ENCODE data around the gene SIGLEC15.
A peak's percentile ranks its signal among the peaks of the same experiment; 100 is the strongest.
"Not testable (repeated sequence)": the region's sequence is repeated elsewhere in the genome, so short reads cannot be mapped to it uniquely, and the experiment has no call there.

Gene SIGLEC15

GRCh38 chr18:45825258-45826044 lies at the start of gene SIGLEC15:
Gene SIGLEC15 (plus strand): TSS chr18:45825675. CDS start chr18:45825729, 54 bp downstream.
- DNase-seq: no peak

- DNase-seq: no peak
Measured at GRCh38 chr18:45775743-45776142, 49.7 kb upstream of the SIGLEC15 start.

GRCh38 chr18:45777393-45777792 lies 48.1 kb upstream of the SIGLEC15 start:
- no peak for DNase-seq

GRCh38 chr18:45780568-45780967 lies 44.9 kb upstream of the SIGLEC15 start:
- DNase-seq: no peak

GRCh38 chr18:45782662-45783061 lies 42.8 kb upstream of the SIGLEC15 start:
- no peak for DNase-seq

- DNase-seq: no peak
Measured at GRCh38 chr18:45783097-45784075, 42.1 kb upstream of the SIGLEC15 start.

- no peak for DNase-seq
Measured at GRCh38 chr18:45785134-45785533, 40.3 kb upstream of the SIGLEC15 start.

GRCh38 chr18:45786941-45787340 lies 38.5 kb upstream of the SIGLEC15 start:
- DNase-seq: no peak

GRCh38 chr18:45787346-45787745 lies 38.1 kb upstream of the SIGLEC15 start:
- DNase-seq: no peak

GRCh38 chr18:45788861-45789260 lies 36.6 kb upstream of the SIGLEC15 start:
- no peak for DNase-seq

- DNase-seq: no peak
Measured at GRCh38 chr18:45792506-45793263, 32.8 kb upstream of the SIGLEC15 start.

- no peak for DNase-seq
Measured at GRCh38 chr18:45793264-45793965, 32.1 kb upstream of the SIGLEC15 start.

- no peak for DNase-seq
Measured at GRCh38 chr18:45801416-45802004, 24.0 kb upstream of the SIGLEC15 start.

GRCh38 chr18:45802814-45803492 lies 22.5 kb upstream of the SIGLEC15 start:
- no peak for DNase-seq

- no peak for DNase-seq
Measured at GRCh38 chr18:45805551-45805950, 19.9 kb upstream of the SIGLEC15 start.

GRCh38 chr18:45806226-45806625 lies 19.2 kb upstream of the SIGLEC15 start:
- DNase-seq: no peak

GRCh38 chr18:45807144-45807543 lies 18.3 kb upstream of the SIGLEC15 start:
- DNase-seq: peak in 1 of 4 experiments; percentile 1

GRCh38 chr18:45814733-45815132 lies 10.7 kb upstream of the SIGLEC15 start:
- not testable (repeated sequence) for DNase-seq

- DNase-seq: no peak
Measured at GRCh38 chr18:45817543-45817942, 7.9 kb upstream of the SIGLEC15 start.

GRCh38 chr18:45818765-45819164 lies 6.7 kb upstream of the SIGLEC15 start:
- DNase-seq: not testable (repeated sequence)

- no peak for DNase-seq
Measured at GRCh38 chr18:45820106-45820745, 5.2 kb upstream of the SIGLEC15 start.
